Natural killer cell (primary cell): ENCODE results near the gene SIGLEC5. TPM values are rescaled to one million over a fixed set of nuclear protein-coding genes. Genes with fewer than 3 reads are reported as not detected.
"Not testable (repeated sequence)": the region's sequence is repeated elsewhere in the genome, so short reads cannot be mapped to it uniquely, and the experiment has no call there.

Source experiments
- ATAC-seq, 3 donors: fragments of 150-1000 bp in 2 of 3; fragments of 200-7000 bp in 1 of 3; cut with Tn5 transposase; 1 replicate in 1 of 3; 2 replicates in 2 of 3; pipeline ENCODE4 v1.10.0; 2021; ENCODE audit warnings: mild to moderate bottlenecking in 2 of 3, moderate library complexity in 2 of 3
- DNase-seq, 2 donors: peaks; one replicate each; pipeline versions ENCODE4 v3.0.0 to v3.0.0-alpha.2; 2013 to 2021; ENCODE audit warnings: mixed read lengths in 1 of 2
- H3K27ac ChIP-seq: one replicate; pipeline ENCODE4 v1.5.1; 2013; ENCODE audit warnings: mild to moderate bottlenecking, low read length
- H3K27me3 ChIP-seq: one replicate; pipeline ENCODE4 v1.6.1; 2013; ENCODE audit warnings: low read length; ENCODE audit not compliant: control insufficient read depth, insufficient read depth
- H3K36me3 ChIP-seq: one replicate; pipeline ENCODE4 v1.6.1; 2013; ENCODE audit warnings: low read length; ENCODE audit not compliant: control insufficient read depth, insufficient read depth
- H3K4me1 ChIP-seq: one replicate; pipeline ENCODE4 v1.6.1; 2013; ENCODE audit warnings: low read length; ENCODE audit not compliant: control insufficient read depth, insufficient read depth
- H3K4me3 ChIP-seq: one replicate; pipeline ENCODE4 v1.5.1; 2013; ENCODE audit warnings: low read length
- H3K9me3 ChIP-seq: one replicate; pipeline ENCODE4 v1.6.1; 2013; ENCODE audit warnings: low read length; ENCODE audit not compliant: control insufficient read depth, insufficient read depth
- H3K27ac Mint-ChIP-seq, 2 donors: one replicate each; pipeline ENCODE4 v1.8.0; 2022; ENCODE audit warnings: mild to moderate bottlenecking in 2 of 2, mixed read lengths in 2 of 2, moderate library complexity in 1 of 2
- H3K27me3 Mint-ChIP-seq, 2 donors: one replicate each; pipeline ENCODE4 v1.8.0; 2022; ENCODE audit warnings: low read depth in 2 of 2, mixed read lengths in 2 of 2
- H3K36me3 Mint-ChIP-seq: one replicate; pipeline ENCODE4 v1.8.0; 2022; ENCODE audit warnings: mixed read lengths
- H3K4me1 Mint-ChIP-seq, 2 donors: one replicate each; pipeline ENCODE4 v1.8.0; 2022; ENCODE audit warnings: mixed read lengths in 2 of 2
- H3K4me3 Mint-ChIP-seq: one replicate; pipeline ENCODE4 v1.8.0; 2022; ENCODE audit warnings: mild to moderate bottlenecking, moderate library complexity, mixed read lengths
- H3K9me3 Mint-ChIP-seq, 2 donors: one replicate each; pipeline ENCODE4 v1.8.0; 2022; ENCODE audit warnings: mixed read lengths in 2 of 2
- CTCF ChIP-seq: fragments of 200-600 bp; IDR thresholded peaks from one replicate; pipeline ENCODE4 v1.8.0; 2022; ENCODE audit warnings: antibody characterized with exemption
- WGBS: methylation state at CpG from one replicate; pipeline ENCODE4 v1.1.7; 2013; ENCODE audit warnings: missing lambda C conversion rate; ENCODE audit not compliant: insufficient coverage; 5-methylcytosine and 5-hydroxymethylcytosine counted together
- intact Hi-C: fragments of 100-400 bp; cut with micrococcal nuclease; formaldehyde crosslinking; loops from one replicate; pipeline ENCODE4 v1.14.2; 2022
- total RNA-seq, 4 donors: library from RNA; stranded (reverse); fragments of 120-200 nt in 1 of 4; gene quantifications; one replicate each; pipeline versions ENCODE4 v1.2.3 to v1.2.4, GENCODE V29; 2013 to 2022

SIGLEC5 gene
- total RNA-seq, 3 donors from 2014 or later (not counting 1 experiment from before 2014, with no cell fraction given): 0.54 to 1.0 (median 0.90) TPM

DNA sequence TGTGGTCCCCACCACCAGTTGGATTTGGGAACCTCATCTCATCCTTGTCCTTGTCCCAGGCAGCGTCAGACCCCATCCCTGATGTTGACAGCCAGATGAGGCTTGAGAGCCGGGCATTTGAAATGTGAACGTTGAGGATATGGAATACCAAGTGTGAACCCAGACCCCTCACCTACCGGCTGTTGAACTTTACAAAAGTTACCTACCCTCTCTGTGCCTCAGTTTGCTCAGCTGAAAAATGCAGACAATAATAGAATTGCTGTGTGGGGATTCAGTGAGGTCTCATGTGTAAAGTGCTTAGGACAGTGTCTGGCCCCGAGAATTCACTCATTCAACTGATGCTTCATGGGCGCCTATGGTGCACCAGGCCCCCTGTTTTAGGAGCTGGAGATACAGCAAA, 17.1 kb upstream of the SIGLEC5 start:
- no peak for TF ChIP-seq CTCF
- Histone ChIP-seq H3K27ac (peak overlapping the region; percentile 20), H3K9me3 (no peaks in the 10 kb centered on the region), H3K4me3 (no peak overlapping the region), H3K36me3 (no peaks in the 10 kb centered on the region), H3K27me3 (no peaks in the 10 kb centered on the region), H3K4me1 (peaks cover 29% of the 10 kb centered on the region)
- ATAC-seq (no peak), DNase-seq (no peak)
- 96% methylated on average over 5 of the region's 6 CpGs for WGBS
- H3K27ac Mint-ChIP-seq: no peak overlapping the region
- no peaks in the 10 kb centered on the region for H3K9me3 Mint-ChIP-seq
- peaks cover 20 to 40% of the 10 kb centered on the region in 2 donors for H3K27me3 Mint-ChIP-seq
- no peaks in the 10 kb centered on the region for H3K36me3 Mint-ChIP-seq
- no peak overlapping the region for H3K4me3 Mint-ChIP-seq
- peaks cover 0 to 7% of the 10 kb centered on the region in 2 donors for H3K4me1 Mint-ChIP-seq
- intact Hi-C loops: loop anchor here (2.0 kb wide), 1 partner anchor 19 kb away; no protein-coding TSS in a partner anchor

DNA sequence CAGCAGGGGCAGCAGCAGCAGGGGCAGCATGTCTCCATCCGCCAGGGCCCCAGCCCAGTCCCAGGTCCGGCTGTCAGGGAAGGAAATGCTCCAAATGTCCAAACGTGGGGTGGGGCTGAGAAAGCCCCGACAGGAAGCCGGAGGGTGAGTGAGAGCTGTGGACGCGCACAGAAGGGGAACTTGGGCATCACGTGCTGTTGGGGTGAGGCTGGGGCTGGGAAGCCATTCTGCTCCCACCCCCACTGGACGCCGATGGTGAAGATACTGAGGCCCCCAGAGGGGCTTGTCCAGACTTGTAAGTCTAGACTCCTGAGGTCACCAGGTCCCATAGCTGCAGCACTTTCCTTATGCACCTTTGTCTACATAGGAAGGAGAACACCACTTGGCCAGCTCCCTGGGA, 16.5 kb upstream of the SIGLEC5 start, which contains the start of gene SIGLEC14:
TSS of gene SIGLEC14 (minus strand) at position 96 of the 400 bp plus-strand sequence. CDS start at position 30, 66 bp downstream.
- intact Hi-C loops: loop anchor here (2.0 kb wide), 1 partner anchor 18 kb away; no protein-coding TSS in a partner anchor
- Histone ChIP-seq H3K27ac (peak within 1 kb of the TSS; percentile 20), H3K4me1 (peaks cover 23% of the 10 kb centered on the region), H3K4me3 (peak within 1 kb of the TSS; percentile 17)
- H3K9me3 Mint-ChIP-seq, H3K9me3 ChIP-seq, H3K4me3 Mint-ChIP-seq, H3K27me3 ChIP-seq, H3K4me1 Mint-ChIP-seq, H3K36me3 ChIP-seq, DNase-seq, H3K27ac Mint-ChIP-seq, H3K36me3 Mint-ChIP-seq: not testable (repeated sequence)
- H3K27me3 Mint-ChIP-seq: peaks cover 18 to 39% of the 10 kb centered on the region in 2 donors
- ATAC-seq: peak in 1 of 3 donors; percentile 37
- WGBS: 0% methylated on average over 6 of the region's 10 CpGs

GRCh38 chr19:51644636-51645271, 14.6 kb upstream of the SIGLEC5 start:
- H3K9me3 ChIP-seq: no peaks in the 10 kb centered on the region
- DNase-seq (no peak), ATAC-seq (no peak)
- TF ChIP-seq CTCF: no peak
- Mint-ChIP-seq H3K36me3 (no peaks in the 10 kb centered on the region), H3K27me3 (peaks cover 15 to 37% of the 10 kb centered on the region in 2 donors), H3K4me1 (peaks cover 0 to 7% of the 10 kb centered on the region in 2 donors), H3K9me3 (no peaks in the 10 kb centered on the region), H3K27ac (no peak overlapping the region), H3K4me3 (no peak overlapping the region)
- WGBS: 50% methylated on average over 11 of the region's 11 CpGs
- no peak overlapping the region for H3K4me3 ChIP-seq
- intact Hi-C loops: no loop called here
- no peaks in the 10 kb centered on the region for H3K36me3 ChIP-seq
- no peaks in the 10 kb centered on the region for H3K27me3 ChIP-seq
- no peak overlapping the region for H3K27ac ChIP-seq
- H3K4me1 ChIP-seq: peaks cover 17% of the 10 kb centered on the region

DNA sequence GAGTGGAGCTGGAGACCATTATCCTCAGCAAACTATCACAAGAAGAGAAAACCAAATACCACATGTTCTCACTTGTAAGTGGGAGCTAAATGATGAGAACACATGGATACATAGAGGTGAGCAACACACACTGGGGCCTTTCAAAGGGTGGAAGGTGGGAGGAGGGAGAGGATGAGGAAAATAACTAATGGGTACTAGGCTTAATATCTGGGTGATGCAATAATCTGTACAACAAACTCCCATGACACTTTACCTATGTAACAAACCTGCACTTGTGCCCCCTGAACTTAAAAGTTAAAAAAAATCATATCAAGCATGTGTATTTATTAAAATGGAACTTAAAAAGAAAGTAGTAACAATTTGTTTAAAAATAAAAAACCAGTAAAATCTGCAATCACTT, 11.4 kb upstream of the SIGLEC5 start:
- Mint-ChIP-seq H3K4me3 (no peak overlapping the region), H3K27me3 (peaks cover 17 to 57% of the 10 kb centered on the region in 2 donors)
- intact Hi-C loops: no loop called here

More for the DNA sequence above, 11.4 kb upstream of the SIGLEC5 start:
- H3K9me3 Mint-ChIP-seq: no peaks in the 10 kb centered on the region
- DNase-seq (no peak), ATAC-seq (no peak)
- H3K36me3 Mint-ChIP-seq: no peaks in the 10 kb centered on the region
- H3K36me3 ChIP-seq: no peaks in the 10 kb centered on the region
- peaks cover 10% of the 10 kb centered on the region for H3K4me1 ChIP-seq
- no peak overlapping the region for H3K27ac ChIP-seq
- no peak overlapping the region for H3K4me3 ChIP-seq
- TF ChIP-seq CTCF: no peak
- no peak overlapping the region for H3K27ac Mint-ChIP-seq
- no peaks in the 10 kb centered on the region for H3K9me3 ChIP-seq
- no peaks in the 10 kb centered on the region for H3K27me3 ChIP-seq
- peaks cover 0 to 13% of the 10 kb centered on the region in 2 donors for H3K4me1 Mint-ChIP-seq
